Body of pancreas (tissue), 4 donors: ENCODE measurements around the gene DLAT. TPM values are rescaled to one million over a fixed set of nuclear protein-coding genes. Genes with fewer than 3 reads are reported as not detected.

Source experiments
- ATAC-seq: fragments of 150-250 bp; one replicate; pipeline ENCODE4 v1.9.1; 2016
- DNase-seq, 4 donors: peaks; one replicate each; pipeline ENCODE4 v3.0.0-alpha.2; 2019
- H3K27ac ChIP-seq, 4 donors: fragments of 200-600 bp; sonication (generic); 1 replicate in 3 of 4; 2 replicates in 1 of 4; pipeline versions ENCODE4 v1.5.1 to v1.6.1; 2016 to 2019; ENCODE audit warnings: mild to moderate bottlenecking in 1 of 4, mixed read lengths in 1 of 4, moderate library complexity in 1 of 4
- H3K27me3 ChIP-seq, 2 donors: fragments of 200-600 bp; sonication (generic); one replicate each; pipeline ENCODE4 v1.6.0; 2016; ENCODE audit warnings: mild to moderate bottlenecking in 1 of 2
- H3K36me3 ChIP-seq, 2 donors: fragments of 200-600 bp; sonication (generic); replicated peaks in 1 of 2; 2 replicates each; pipeline ENCODE4 v1.5.1; 2016; ENCODE audit warnings: low read depth in 2 of 2; ENCODE audit not compliant: insufficient read depth in 1 of 2
- H3K4me1 ChIP-seq: fragments of 200-600 bp; sonication (generic); one replicate; pipeline ENCODE4 v1.6.0; 2016
- H3K4me3 ChIP-seq, 2 donors: fragments of 200-600 bp; sonication (generic); 1 replicate in 1 of 2; 2 replicates in 1 of 2; pipeline ENCODE4 v1.5.1; 2016 to 2019
- H3K9me3 ChIP-seq, 3 donors: fragments of 200-600 bp; sonication (generic); 1 replicate in 2 of 3; 2 replicates in 1 of 3; pipeline ENCODE4 v1.5.1; 2016
- CTCF ChIP-seq, 7 experiments: fragments of 450-650 bp in 4 of 7; fragments of 200-600 bp in 3 of 7; sonication (generic) in 3 of 7; IDR thresholded peaks; one replicate each; pipeline ENCODE4 v1.5.1; 2016 to 2019; ENCODE audit warnings: antibody characterized with exemption in 7 of 7
- POLR2A ChIP-seq, 3 donors: fragments of 450-650 bp; IDR thresholded peaks; one replicate each; pipeline ENCODE4 v1.6.1; 2016; ENCODE audit warnings: antibody characterized with exemption in 3 of 3, mild to moderate bottlenecking in 2 of 3
- WGBS, 2 donors: methylation state at CpG; one replicate each; pipeline ENCODE4 v1.1.5; 2017; 5-methylcytosine and 5-hydroxymethylcytosine counted together
- intact Hi-C: fragments of 100-400 bp; cut with DNase I; formaldehyde crosslinking; loops from one replicate; pipeline ENCODE4 v1.15.1; 2023
- total RNA-seq, 2 donors: library from RNA; depleted of rRNA; stranded (reverse); fragments of >200 nt; gene quantifications; one replicate each; pipeline ENCODE4 v1.1.0, GENCODE V29; 2016

Gene DLAT
- 10 to 100 TPM; 10.4 to 10.5 TPM for total RNA-seq

DNA sequence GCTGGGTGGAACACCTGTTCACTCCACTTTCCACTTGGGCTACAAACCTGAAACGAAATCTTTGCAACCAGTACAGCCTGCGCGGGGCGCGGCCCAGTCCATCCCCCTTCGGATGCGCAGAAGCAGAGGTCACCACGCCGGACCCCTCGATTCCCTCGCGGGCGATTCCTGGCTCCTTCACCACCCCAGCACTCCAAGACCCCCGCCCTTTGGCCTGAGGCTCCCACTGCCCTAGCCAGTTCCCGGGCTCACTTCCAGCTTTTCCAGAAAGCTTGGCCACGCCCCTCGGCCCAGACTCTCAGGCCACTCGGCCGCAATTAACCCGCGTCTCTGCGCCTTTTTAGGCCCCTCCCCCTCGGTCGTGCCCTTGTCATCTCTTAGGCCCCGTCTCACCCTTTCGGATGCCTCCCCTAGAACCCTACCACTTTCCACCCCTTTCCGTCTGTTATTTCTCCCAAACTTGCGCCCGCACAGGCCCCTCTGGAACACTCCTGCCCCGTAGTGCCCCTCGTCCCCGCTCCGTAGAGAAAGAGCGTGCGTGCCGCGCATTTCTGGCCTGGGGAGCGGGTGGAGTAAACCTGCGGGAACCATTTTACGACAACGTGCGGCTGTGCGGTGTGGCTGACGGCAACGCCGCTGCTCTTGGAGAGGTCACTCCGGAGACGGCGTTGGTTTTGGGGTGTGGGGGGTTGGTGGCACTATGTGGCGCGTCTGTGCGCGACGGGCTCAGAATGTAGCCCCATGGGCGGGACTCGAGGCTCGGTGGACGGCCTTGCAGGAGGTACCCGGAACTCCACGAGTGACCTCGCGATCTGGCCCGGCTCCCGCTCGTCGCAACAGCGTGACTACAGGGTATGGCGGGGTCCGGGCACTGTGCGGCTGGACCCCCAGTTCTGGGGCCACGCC is at the start of gene DLAT:
TSS of gene DLAT (plus strand) at position 636 of the 906 bp plus-strand sequence. CDS start at position 701, 65 bp downstream.
- no peaks in the 10 kb centered on the region for H3K36me3 ChIP-seq
- ATAC-seq, result peak; percentile 94

GRCh38 chr11:111976119-111976766 is 49.0 kb upstream of the DLAT start:
- H3K4me1 ChIP-seq, result peaks cover 17% of the 10 kb centered on the region
- no peak for TF ChIP-seq CTCF (IDR thresholded peaks at IDR 0.05)
- no peak for TF ChIP-seq POLR2A (IDR thresholded peaks at IDR 0.05)
- H3K27ac ChIP-seq, result peak overlapping the region in 3 of 4 donors; percentile 43 to 69 (median 54)
- intact Hi-C loops, result loop anchor here (5.0 kb wide), 2 partner anchors 39 to 94 kb away; partner anchors contain the start of gene DIXDC1
- ATAC-seq (no peak), DNase-seq (no peak)
- H3K9me3 ChIP-seq, result no peaks in the 10 kb centered on the region
- 80 to 87% methylated on average over 3 to 7 of the region's 7 CpGs for WGBS, 2 donors
- H3K36me3 ChIP-seq, result no peaks in the 10 kb centered on the region
- H3K4me3 ChIP-seq, result no peak overlapping the region
- no peaks in the 10 kb centered on the region for H3K27me3 ChIP-seq

More for the DNA sequence above, at the start of gene DLAT:
- H3K27ac ChIP-seq, result peak within 1 kb of the TSS; percentile 43 to 96 (median 88)
- H3K4me3 ChIP-seq, result peak within 1 kb of the TSS; percentile 67 to 93
- DNase-seq, result peak; percentile 84 to 92 (median 87)
- intact Hi-C loops, result no loop called here
- TF ChIP-seq POLR2A (IDR thresholded peaks at IDR 0.05) (peak; percentile 43 to 83 (median 82)), CTCF (IDR thresholded peaks at IDR 0.05) (peak in 1 of 7 experiments; percentile 6)
- H3K9me3 ChIP-seq, result no peaks in the 10 kb centered on the region
- no peaks in the 10 kb centered on the region for H3K27me3 ChIP-seq
- 0 to 1% methylated on average over 35 to 71 of the region's 71 CpGs for WGBS, 2 donors
- peaks cover 8% of the 10 kb centered on the region for H3K4me1 ChIP-seq

- DNase-seq, result peak in 3 of 4 donors; percentile 4 to 24 (median 19)
- H3K36me3 ChIP-seq, result no peaks in the 10 kb centered on the region
- TF ChIP-seq POLR2A (IDR thresholded peaks at IDR 0.05), result peak in 1 of 3 donors; percentile 24
- TF ChIP-seq CTCF (IDR thresholded peaks at IDR 0.05), result no peak
- peak overlapping the region in 1 of 2 donors; percentile 24 for H3K4me3 ChIP-seq
- ATAC-seq, result peak; percentile 33
- peak overlapping the region; percentile 43 to 69 (median 52) for H3K27ac ChIP-seq
- 37 to 44% methylated on average over 12 to 21 of the region's 21 CpGs for WGBS, 2 donors
- intact Hi-C loops, result loop anchor here (5.0 kb wide), 2 partner anchors 39 to 94 kb away; partner anchors contain the start of gene DIXDC1
- H3K4me1 ChIP-seq, result peaks cover 21% of the 10 kb centered on the region
- H3K9me3 ChIP-seq, result no peaks in the 10 kb centered on the region
- H3K27me3 ChIP-seq, result no peaks in the 10 kb centered on the region
Measured at GRCh38 chr11:111976767-111977145, 48.5 kb upstream of the DLAT start.

GRCh38 chr11:111977146-111978027 is 47.8 kb upstream of the DLAT start:
- 3 to 20% methylated on average over 13 to 61 of the region's 65 CpGs for WGBS, 2 donors
- Histone ChIP-seq H3K27ac (peak overlapping the region; percentile 43 to 69 (median 52)), H3K36me3 (no peaks in the 10 kb centered on the region), H3K27me3 (no peaks in the 10 kb centered on the region), H3K9me3 (no peaks in the 10 kb centered on the region), H3K4me1 (peaks cover 23% of the 10 kb centered on the region), H3K4me3 (peak overlapping the region in 1 of 2 donors; percentile 24)
- ATAC-seq, result peak; percentile 57
- no peak for TF ChIP-seq CTCF (IDR thresholded peaks at IDR 0.05)
- TF ChIP-seq POLR2A (IDR thresholded peaks at IDR 0.05), result peak; percentile 17 to 23 (median 18)
- intact Hi-C loops, result loop anchor here (5.0 kb wide), 2 partner anchors 40 to 95 kb away; partner anchors contain the start of gene DIXDC1
- DNase-seq, result peak; percentile 56 to 70 (median 62)
